SH-SY5Y (cell line): ENCODE data around the gene SLC38A6.

Source experiments
- GATA2 ChIP-seq: IDR thresholded peaks from 2 replicates; pipeline ENCODE4 v1.6.1; 2011; ENCODE audit warnings: mild to moderate bottlenecking, low read depth, low read length
- GATA3 ChIP-seq: IDR thresholded peaks from 2 replicates; pipeline ENCODE4 v1.6.1; 2011; ENCODE audit warnings: low read depth, mild to moderate bottlenecking, low read length, moderate library complexity

- TF ChIP-seq GATA2 (no peak), GATA3 (no peak)
Measured at GRCh38 chr14:61033054-61033453, 52.0 kb downstream of the SLC38A6 start.
